Right ventricle myocardium superior (tissue), 1 donor: ENCODE data around the gene F10. TPM values are rescaled to one million over a fixed set of nuclear protein-coding genes. Genes with fewer than 3 reads are reported as not detected.

ENCODE experiments used
- ATAC-seq: fragments of 200-7000 bp; cut with Tn5 transposase; one replicate; pipeline ENCODE4 v1.9.1; 2020; ENCODE audit warnings: mild to moderate bottlenecking; ENCODE audit not compliant: poor library complexity
- DNase-seq: peaks from one replicate; pipeline ENCODE4 v3.0.0-alpha.2; 2020
- intact Hi-C: fragments of 100-400 bp; cut with DNase I; formaldehyde crosslinking; loops from one replicate; pipeline ENCODE4 v1.11.2; 2022
- total RNA-seq: library from RNA; stranded (reverse); fragmentation: NEBNext Ultra II Directional; extraction: Animal tissue kit (Norgen Biotek cat#: 25700); gene quantifications from one replicate; pipeline ENCODE4 v1.2.1, GENCODE V29; 2021
- donor health status: DM: no; HTN: yes; CAD: no; lungs with severe emphysema.

Gene F10
- total RNA-seq, 1 donor from 2014 or later: 4.5 TPM

GRCh38 chr13:113196970-113197737 is 74.6 kb downstream of the F10 start:
- intact Hi-C loops: no loop called here
- ATAC-seq (peak; percentile 53), DNase-seq (no peak)

Other genes starting within 250 kb of the F10 start
- gene MCF2L, start 153.6 kb upstream of the F10 start, total RNA-seq: 38.1 TPM
- gene F7, start 17.0 kb upstream of the F10 start, total RNA-seq: 0.08 TPM
- not detected for gene PROZ, start 35.8 kb downstream of the F10 start, total RNA-seq
- 54.4 TPM for gene PCID2, start 85.9 kb downstream of the F10 start, total RNA-seq
- gene CUL4A, start 86.8 kb downstream of the F10 start, total RNA-seq: 141 TPM
- 89.6 TPM for gene LAMP1, start 174.4 kb downstream of the F10 start, total RNA-seq
- 1.1 TPM for gene GRTP1, start 241.3 kb downstream of the F10 start, total RNA-seq